Osteoblast (primary cell): ENCODE measurements around the gene SYNE1. TPM values are rescaled to one million over a fixed set of nuclear protein-coding genes. Genes with fewer than 3 reads are reported as not detected.

Experiments used
- DNase-seq: peaks from one replicate; pipeline ENCODE4 v3.0.0; 2011; ENCODE audit warnings: low spot score, mixed read lengths; ENCODE audit not compliant: insufficient read length; ENCODE audit errors: missing footprints
- H2AFZ ChIP-seq: 2 replicates; pipeline ENCODE4 v1.6.0; 2011; ENCODE audit warnings: mild to moderate bottlenecking, low read length
- H3K27ac ChIP-seq: 2 replicates; pipeline ENCODE4 v1.5.1; 2011; ENCODE audit warnings: mild to moderate bottlenecking, low read depth, low read length, moderate library complexity
- H3K27me3 ChIP-seq: 2 replicates; pipeline ENCODE4 v1.6.0; 2012; ENCODE audit warnings: mild to moderate bottlenecking, control low read depth, inconsistent platforms, low read length, moderate library complexity; ENCODE audit not compliant: insufficient read depth
- H3K36me3 ChIP-seq: 2 replicates; pipeline ENCODE4 v1.5.1; 2011; ENCODE audit warnings: mild to moderate bottlenecking, low read length, control low read depth, moderate library complexity; ENCODE audit not compliant: insufficient read depth
- H3K4me1 ChIP-seq: 2 replicates; pipeline ENCODE4 v1.5.1; 2011; ENCODE audit warnings: mild to moderate bottlenecking, low read length, control low read depth, moderate library complexity; ENCODE audit not compliant: insufficient read depth
- H3K4me2 ChIP-seq: 2 replicates; pipeline ENCODE4 v1.6.0; 2011; ENCODE audit warnings: mild to moderate bottlenecking, low read length; ENCODE audit not compliant: insufficient read depth
- H3K4me3 ChIP-seq: fragments of 200-600 bp; sonication (generic); 3 replicates; pipeline ENCODE4 v1.5.1; 2012; ENCODE audit warnings: mild to moderate bottlenecking, low read length, inconsistent platforms; ENCODE audit not compliant: insufficient read depth
- H3K79me2 ChIP-seq: 2 replicates; pipeline ENCODE4 v1.6.0; 2012; ENCODE audit warnings: mild to moderate bottlenecking, low read length, control low read depth, inconsistent platforms; ENCODE audit not compliant: insufficient read depth
- H3K9me3 ChIP-seq: 2 replicates; pipeline ENCODE4 v1.5.1; 2011; ENCODE audit warnings: low read depth, low read length, control low read depth
- H4K20me1 ChIP-seq: 2 replicates; pipeline ENCODE4 v1.6.0; 2012; ENCODE audit warnings: mild to moderate bottlenecking, low read length, control low read depth; ENCODE audit not compliant: insufficient read depth
- total RNA-seq: library from RNA; depleted of rRNA; stranded (reverse); fragments of >200 nt; gene quantifications from 2 replicates; pipeline ENCODE4 v1.2.3, GENCODE V29; 2012
- TF ChIP-seq, protein P1 (sequence below): IDR thresholded peaks from 2 replicates; pipeline ENCODE4 v1.5.1; 2011; ENCODE audit warnings: mild to moderate bottlenecking, low read depth, low read length, moderate library complexity; ENCODE audit errors: extremely low read depth

The SYNE1 gene
- total RNA-seq, 1 donor: 240 TPM

DNA sequence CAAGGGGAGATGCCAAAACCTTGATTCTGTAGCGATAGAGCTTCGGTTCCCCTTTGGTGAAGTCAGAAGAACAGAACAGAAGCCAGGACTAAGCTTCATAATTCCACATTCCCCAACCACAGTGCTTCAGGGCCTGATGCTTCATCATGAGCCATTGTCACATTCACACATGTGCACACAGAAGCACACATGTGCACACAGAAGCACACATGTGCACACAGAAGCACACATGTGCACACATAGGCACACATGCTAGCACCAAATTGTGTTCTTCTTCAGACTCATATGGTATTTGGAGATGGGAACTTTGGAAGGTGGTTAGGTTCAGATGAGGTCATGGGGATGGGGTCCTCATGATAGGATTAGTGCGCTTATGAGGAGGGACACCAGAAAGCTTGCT lies 183.2 kb downstream of the SYNE1 start:
- H3K4me1 ChIP-seq: peaks cover 7% of the 10 kb centered on the region
- no peaks in the 10 kb centered on the region for H3K79me2 ChIP-seq
- no peak for DNase-seq
- TF ChIP-seq, protein P1, sequence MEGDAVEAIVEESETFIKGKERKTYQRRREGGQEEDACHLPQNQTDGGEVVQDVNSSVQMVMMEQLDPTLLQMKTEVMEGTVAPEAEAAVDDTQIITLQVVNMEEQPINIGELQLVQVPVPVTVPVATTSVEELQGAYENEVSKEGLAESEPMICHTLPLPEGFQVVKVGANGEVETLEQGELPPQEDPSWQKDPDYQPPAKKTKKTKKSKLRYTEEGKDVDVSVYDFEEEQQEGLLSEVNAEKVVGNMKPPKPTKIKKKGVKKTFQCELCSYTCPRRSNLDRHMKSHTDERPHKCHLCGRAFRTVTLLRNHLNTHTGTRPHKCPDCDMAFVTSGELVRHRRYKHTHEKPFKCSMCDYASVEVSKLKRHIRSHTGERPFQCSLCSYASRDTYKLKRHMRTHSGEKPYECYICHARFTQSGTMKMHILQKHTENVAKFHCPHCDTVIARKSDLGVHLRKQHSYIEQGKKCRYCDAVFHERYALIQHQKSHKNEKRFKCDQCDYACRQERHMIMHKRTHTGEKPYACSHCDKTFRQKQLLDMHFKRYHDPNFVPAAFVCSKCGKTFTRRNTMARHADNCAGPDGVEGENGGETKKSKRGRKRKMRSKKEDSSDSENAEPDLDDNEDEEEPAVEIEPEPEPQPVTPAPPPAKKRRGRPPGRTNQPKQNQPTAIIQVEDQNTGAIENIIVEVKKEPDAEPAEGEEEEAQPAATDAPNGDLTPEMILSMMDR: no peak
- H3K9me3 ChIP-seq: no peaks in the 10 kb centered on the region
- H3K27ac ChIP-seq: no peak overlapping the region
- H2AFZ ChIP-seq: no peak overlapping the region
- H3K36me3 ChIP-seq: no peaks in the 10 kb centered on the region
- no peaks in the 10 kb centered on the region for H3K27me3 ChIP-seq
- no peak overlapping the region for H3K4me3 ChIP-seq
- H3K4me2 ChIP-seq: no peak overlapping the region
- H4K20me1 ChIP-seq: no peaks in the 10 kb centered on the region

DNA sequence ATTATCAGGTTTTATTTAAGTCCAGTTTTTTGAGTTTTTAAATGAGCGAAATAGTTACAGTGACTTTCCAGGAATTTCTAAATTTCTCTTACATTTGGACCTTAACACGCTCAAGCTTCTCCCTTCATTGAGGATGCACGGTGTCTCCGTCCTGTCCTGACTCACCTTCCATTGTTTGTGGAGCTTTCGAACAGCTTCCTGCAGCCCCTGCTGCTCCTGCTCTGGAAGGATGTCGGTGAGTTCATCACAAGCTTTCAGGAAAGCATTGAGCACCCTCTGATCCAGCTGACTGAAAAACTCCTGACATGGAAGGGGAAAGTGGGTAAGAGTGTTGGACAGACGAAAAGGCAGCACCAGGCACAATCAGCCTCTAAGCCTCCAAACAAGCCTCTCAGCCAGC lies 183.7 kb downstream of the SYNE1 start:
- Histone ChIP-seq H3K4me2 (no peak overlapping the region), H4K20me1 (no peaks in the 10 kb centered on the region), H2AFZ (no peak overlapping the region), H3K9me3 (no peaks in the 10 kb centered on the region), H3K4me1 (peaks cover under 1% of the 10 kb centered on the region), H3K79me2 (no peaks in the 10 kb centered on the region), H3K36me3 (no peaks in the 10 kb centered on the region), H3K27ac (no peak overlapping the region), H3K27me3 (no peaks in the 10 kb centered on the region), H3K4me3 (no peak overlapping the region)
- no peak for DNase-seq
- TF ChIP-seq, protein P1: no peak

DNA sequence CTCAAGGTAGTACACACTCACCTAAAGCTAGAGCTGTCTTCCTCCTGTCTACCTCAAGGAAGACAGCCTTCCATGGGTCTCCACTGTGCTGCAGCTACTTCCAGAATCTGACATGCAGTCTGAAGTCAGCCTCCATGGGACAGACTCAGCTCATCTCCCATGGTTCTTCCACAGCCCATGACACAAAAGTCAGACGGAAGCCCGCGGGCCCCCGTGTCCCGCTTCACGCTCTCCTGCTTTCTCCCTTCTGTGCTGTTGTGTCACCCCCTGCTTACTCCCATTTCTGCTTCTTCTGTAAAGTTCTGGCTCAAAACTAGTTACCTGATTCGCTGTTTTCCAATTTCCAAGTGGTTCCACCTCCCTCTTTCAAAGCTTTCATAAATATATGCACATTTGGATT lies 184.5 kb downstream of the SYNE1 start:
- H2AFZ ChIP-seq: no peak overlapping the region
- no peak overlapping the region for H3K4me2 ChIP-seq
- TF ChIP-seq, protein P1: no peak
- no peak overlapping the region for H3K27ac ChIP-seq
- H3K27me3 ChIP-seq: no peaks in the 10 kb centered on the region
- H4K20me1 ChIP-seq: no peaks in the 10 kb centered on the region
- no peaks in the 10 kb centered on the region for H3K36me3 ChIP-seq
- H3K9me3 ChIP-seq: no peaks in the 10 kb centered on the region
- H3K4me3 ChIP-seq: no peak overlapping the region
- H3K4me1 ChIP-seq: no peaks in the 10 kb centered on the region
- no peak for DNase-seq
- H3K79me2 ChIP-seq: no peaks in the 10 kb centered on the region

GRCh38 chr6:152450519-152450918 lies 186.6 kb downstream of the SYNE1 start:
- H2AFZ ChIP-seq: no peak overlapping the region
- H3K4me1 ChIP-seq: no peaks in the 10 kb centered on the region
- H3K27ac ChIP-seq: no peak overlapping the region
- no peaks in the 10 kb centered on the region for H3K9me3 ChIP-seq
- DNase-seq: no peak
- H4K20me1 ChIP-seq: no peaks in the 10 kb centered on the region
- H3K36me3 ChIP-seq: no peaks in the 10 kb centered on the region
- no peaks in the 10 kb centered on the region for H3K79me2 ChIP-seq
- no peak overlapping the region for H3K4me3 ChIP-seq
- no peaks in the 10 kb centered on the region for H3K27me3 ChIP-seq
- TF ChIP-seq, protein P1: no peak
- no peak overlapping the region for H3K4me2 ChIP-seq
